CD4-positive, alpha-beta T cell (primary cell): Measurements from ENCODE around the gene TGFBR2. TPM values are rescaled to one million over a fixed set of nuclear protein-coding genes. Genes with fewer than 3 reads are reported as not detected.

Source experiments
- ATAC-seq: fragments of 200-7000 bp; cut with Tn5 transposase; one replicate; pipeline ENCODE4 v1.10.0; 2022; ENCODE audit warnings: mild to moderate bottlenecking; ENCODE audit not compliant: poor library complexity
- CTCF ChIA-PET: fragments of 350-600 bp; sonication (Branson Sonifier 250); formaldehyde crosslinking; loops from one replicate; lab custom pipeline; 2021; ENCODE audit warnings: antibody characterized with exemption, inconsistent platforms; lab: Charles Lee
- POLR2A ChIA-PET: fragments of 350-600 bp; sonication (Branson Sonifier 250); formaldehyde crosslinking; loops from one replicate; lab custom pipeline; 2021; ENCODE audit warnings: antibody characterized with exemption, inconsistent platforms; lab: Charles Lee
- DNase-seq, 14 experiments: peaks; one replicate each; pipeline ENCODE4 v3.0.0-alpha.2; 2013 to 2020; ENCODE audit warnings: mixed read lengths in 2 of 14
- H3K27ac ChIP-seq, 2 donors: one replicate each; pipeline versions ENCODE4 v1.5.1 to v1.7.0; 2013; ENCODE audit warnings: low read length in 2 of 2, low read depth in 1 of 2, mild to moderate bottlenecking in 1 of 2
- H3K27me3 ChIP-seq, 2 experiments: 1 replicate in 1 of 2; 2 replicates in 1 of 2; pipeline versions ENCODE4 v1.6.1 to v1.7.0; 2013; ENCODE audit warnings: low read length in 2 of 2, control low read depth in 1 of 2, mild to moderate bottlenecking in 1 of 2, moderate library complexity in 1 of 2; ENCODE audit not compliant: insufficient read depth in 2 of 2, control insufficient read depth in 1 of 2
- H3K36me3 ChIP-seq: one replicate; pipeline ENCODE4 v1.6.1; 2013; ENCODE audit warnings: low read length, control low read depth; ENCODE audit not compliant: insufficient read depth
- H3K4me1 ChIP-seq: one replicate; pipeline ENCODE4 v1.6.1; 2013; ENCODE audit warnings: low read length, control low read depth; ENCODE audit not compliant: insufficient read depth
- H3K4me3 ChIP-seq: one replicate; pipeline ENCODE4 v1.5.1; 2013; ENCODE audit warnings: mild to moderate bottlenecking, low read length, moderate library complexity
- H3K9me3 ChIP-seq, 2 experiments: 1 replicate in 1 of 2; 2 replicates in 1 of 2; pipeline versions ENCODE4 v1.6.1 to v1.7.0; 2013; ENCODE audit warnings: low read length in 2 of 2, mild to moderate bottlenecking in 2 of 2, control low read depth in 1 of 2, moderate library complexity in 1 of 2; ENCODE audit not compliant: control insufficient read depth in 1 of 2, insufficient read depth in 1 of 2
- H3K27ac Mint-ChIP-seq: one replicate; pipeline ENCODE4 v1.8.0; 2020; ENCODE audit warnings: mixed read lengths
- H3K27me3 Mint-ChIP-seq: one replicate; pipeline ENCODE4 v1.8.0; 2021; ENCODE audit warnings: mixed read lengths
- H3K36me3 Mint-ChIP-seq: one replicate; pipeline ENCODE4 v1.8.0; 2021; ENCODE audit warnings: low read depth, mixed read lengths
- H3K4me1 Mint-ChIP-seq: one replicate; pipeline ENCODE4 v1.8.0; 2021; ENCODE audit warnings: low read depth, mixed read lengths
- H3K4me3 Mint-ChIP-seq: one replicate; pipeline ENCODE4 v1.8.0; 2020; ENCODE audit warnings: mild to moderate bottlenecking, mixed read lengths
- H3K9me3 Mint-ChIP-seq: one replicate; pipeline ENCODE4 v1.8.0; 2020; ENCODE audit warnings: mixed read lengths
- intact Hi-C, 2 experiments: fragments of 100-400 bp; cut with DNase I in 1 of 2; cut with micrococcal nuclease in 1 of 2; formaldehyde crosslinking; loops; one replicate each; pipeline versions ENCODE4 v1.15.1 to v1.9.0; 2023 to 2025; cut with DNase I, micrococcal nuclease
- total RNA-seq, 174 experiments: library from RNA in 2 of 174; stranded (reverse) in 2 of 174; gene quantifications; one replicate each; pipeline ENCODE4 v1.2.3 and lab custom pipeline; 2021 to 2026
- TF ChIP-seq, protein P1 (sequence below): fragments of 200-600 bp; IDR thresholded peaks from one replicate; pipeline ENCODE4 v1.8.0; 2022; ENCODE audit warnings: antibody characterized with exemption, mild to moderate bottlenecking

TGFBR2 gene
- total RNA-seq, 2 experiments from 2014 or later: 203 to 205 TPM

DNA sequence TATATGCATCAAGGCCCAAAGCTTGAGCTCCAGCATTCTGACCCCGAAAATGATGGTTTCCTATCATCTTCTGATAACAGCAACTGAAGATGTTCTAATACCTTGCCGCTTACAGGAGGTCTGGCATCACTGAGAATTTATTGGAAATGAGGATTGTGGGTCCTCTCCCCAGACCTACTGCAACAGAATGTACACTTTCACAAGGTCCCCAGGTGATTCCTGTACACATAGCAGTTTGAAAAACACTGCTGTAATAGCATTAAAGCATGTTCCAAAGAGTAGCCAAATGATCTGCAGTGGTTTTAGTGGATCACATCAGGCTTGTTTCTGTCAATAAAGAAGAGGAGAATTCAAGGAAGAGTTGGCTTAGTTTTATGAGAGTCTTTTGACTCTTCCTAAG is 11.3 kb downstream of the TGFBR2 start:
- H3K9me3 ChIP-seq: no peaks in the 10 kb centered on the region
- ChIA-PET POLR2A (interaction anchor here (0.7 to 6.9 kb wide), 13 partner anchors 11 to 305 kb away, joined by 3 to 80 read pairs (median 5); partner anchors contain the start of gene TGFBR2), CTCF (interaction anchor here (2.0 kb wide), 1 partner anchor 54 kb away, joined by 6 read pairs; no protein-coding TSS in a partner anchor)
- DNase-seq: peak in 1 of 14 experiments; percentile 19
- no peak for ATAC-seq
- H3K27me3 ChIP-seq: no peaks in the 10 kb centered on the region
- peak overlapping the region; percentile 24 for H3K4me3 ChIP-seq
- TF ChIP-seq, protein P1, sequence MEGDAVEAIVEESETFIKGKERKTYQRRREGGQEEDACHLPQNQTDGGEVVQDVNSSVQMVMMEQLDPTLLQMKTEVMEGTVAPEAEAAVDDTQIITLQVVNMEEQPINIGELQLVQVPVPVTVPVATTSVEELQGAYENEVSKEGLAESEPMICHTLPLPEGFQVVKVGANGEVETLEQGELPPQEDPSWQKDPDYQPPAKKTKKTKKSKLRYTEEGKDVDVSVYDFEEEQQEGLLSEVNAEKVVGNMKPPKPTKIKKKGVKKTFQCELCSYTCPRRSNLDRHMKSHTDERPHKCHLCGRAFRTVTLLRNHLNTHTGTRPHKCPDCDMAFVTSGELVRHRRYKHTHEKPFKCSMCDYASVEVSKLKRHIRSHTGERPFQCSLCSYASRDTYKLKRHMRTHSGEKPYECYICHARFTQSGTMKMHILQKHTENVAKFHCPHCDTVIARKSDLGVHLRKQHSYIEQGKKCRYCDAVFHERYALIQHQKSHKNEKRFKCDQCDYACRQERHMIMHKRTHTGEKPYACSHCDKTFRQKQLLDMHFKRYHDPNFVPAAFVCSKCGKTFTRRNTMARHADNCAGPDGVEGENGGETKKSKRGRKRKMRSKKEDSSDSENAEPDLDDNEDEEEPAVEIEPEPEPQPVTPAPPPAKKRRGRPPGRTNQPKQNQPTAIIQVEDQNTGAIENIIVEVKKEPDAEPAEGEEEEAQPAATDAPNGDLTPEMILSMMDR: no peak
- intact Hi-C loops: loop anchor here (1.0 to 5.0 kb wide), 2 partner anchors 9 to 295 kb away; no protein-coding TSS in a partner anchor
- H3K36me3 ChIP-seq: peaks cover 11% of the 10 kb centered on the region
- peak overlapping the region; percentile 23 to 55 for H3K27ac ChIP-seq
- H3K27ac Mint-ChIP-seq: peak overlapping the region; percentile 96
- H3K27me3 Mint-ChIP-seq: no peaks in the 10 kb centered on the region
- H3K9me3 Mint-ChIP-seq: no peaks in the 10 kb centered on the region
- peaks cover 68% of the 10 kb centered on the region for H3K4me1 ChIP-seq
- peaks cover 90% of the 10 kb centered on the region for H3K36me3 Mint-ChIP-seq
- H3K4me1 Mint-ChIP-seq: peaks cover 99% of the 10 kb centered on the region
- H3K4me3 Mint-ChIP-seq: peak overlapping the region; percentile 73

- Histone ChIP-seq H3K9me3 (no peaks in the 10 kb centered on the region), H3K27me3 (no peaks in the 10 kb centered on the region), H3K4me1 (peaks cover 61% of the 10 kb centered on the region), H3K36me3 (peaks cover 11% of the 10 kb centered on the region), H3K4me3 (peak overlapping the region; percentile 3), H3K27ac (peak overlapping the region; percentile 23 to 55)
- Mint-ChIP-seq H3K27ac (peak overlapping the region; percentile 96), H3K4me3 (peak overlapping the region; percentile 73), H3K9me3 (no peaks in the 10 kb centered on the region), H3K27me3 (no peaks in the 10 kb centered on the region), H3K4me1 (peaks cover 98% of the 10 kb centered on the region), H3K36me3 (peaks cover 91% of the 10 kb centered on the region)
- ChIA-PET POLR2A (interaction anchor here (1.0 to 6.9 kb wide), 8 partner anchors 10 to 182 kb away, joined by 3 to 80 read pairs (median 14); partner anchors contain the start of gene TGFBR2), CTCF (interaction anchor here (1.0 to 1.5 kb wide), 2 partner anchors 11 to 75 kb away, joined by 3 to 4 read pairs; no protein-coding TSS in a partner anchor)
- peak in 1 of 14 experiments; percentile 17 for DNase-seq
- TF ChIP-seq, protein P1: no peak
- ATAC-seq: no peak
- intact Hi-C loops: loop anchor here in 1 of 2 experiments (5.0 kb wide), 1 partner anchor 296 kb away; no protein-coding TSS in a partner anchor
Measured at GRCh38 chr3:30618526-30618925, 12.1 kb downstream of the TGFBR2 start.

DNA sequence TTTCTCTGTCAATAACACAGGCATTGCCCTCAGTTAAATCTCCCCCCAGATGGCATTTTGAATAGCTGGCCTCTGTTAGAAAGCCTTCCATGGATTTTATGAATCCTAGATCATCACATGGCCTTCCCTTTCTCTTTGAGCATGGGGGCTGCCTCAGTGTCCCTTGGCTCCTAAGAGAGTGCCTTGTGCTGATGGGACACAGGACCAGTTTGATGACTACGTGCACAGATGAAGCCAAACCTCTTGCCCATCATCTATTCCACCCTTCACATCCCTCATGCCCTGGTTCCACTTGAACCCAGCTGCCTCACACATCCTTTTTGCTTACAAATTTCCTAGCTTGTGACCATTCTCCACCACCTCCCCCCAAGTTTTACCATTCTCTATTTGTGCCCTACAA is 12.9 kb downstream of the TGFBR2 start:
- ATAC-seq (no peak), DNase-seq (no peak)
- H3K36me3 ChIP-seq: peaks cover 11% of the 10 kb centered on the region
- H3K4me3 Mint-ChIP-seq: peak overlapping the region; percentile 73
- ChIA-PET CTCF (interaction anchor here (0.6 to 1.5 kb wide), 3 partner anchors 10 to 115 kb away, joined by 3 to 4 read pairs (median 4); no protein-coding TSS in a partner anchor), POLR2A (interaction anchor here (0.6 to 6.9 kb wide), 11 partner anchors 10 to 183 kb away, joined by 3 to 80 read pairs (median 3); partner anchors contain the start of gene TGFBR2)
- peak overlapping the region; percentile 96 for H3K27ac Mint-ChIP-seq
- intact Hi-C loops: loop anchor here in 1 of 2 experiments (5.0 kb wide), 1 partner anchor 297 kb away; no protein-coding TSS in a partner anchor
- no peaks in the 10 kb centered on the region for H3K9me3 ChIP-seq
- H3K4me1 Mint-ChIP-seq: peaks cover 98% of the 10 kb centered on the region
- no peak overlapping the region for H3K4me3 ChIP-seq
- H3K4me1 ChIP-seq: peaks cover 63% of the 10 kb centered on the region
- TF ChIP-seq, protein P1: no peak
- no peaks in the 10 kb centered on the region for H3K27me3 Mint-ChIP-seq
- H3K9me3 Mint-ChIP-seq: no peaks in the 10 kb centered on the region
- H3K27me3 ChIP-seq: no peaks in the 10 kb centered on the region
- H3K36me3 Mint-ChIP-seq: peaks cover 94% of the 10 kb centered on the region
- H3K27ac ChIP-seq: peak overlapping the region; percentile 20 to 24
